HCT116 (cell line): Measurements from ENCODE around the gene SOX6. TPM values are rescaled to one million over a fixed set of nuclear protein-coding genes. Genes with fewer than 3 reads are reported as not detected.

ENCODE experiments used
- ATAC-seq: fragments of 200-7000 bp; cut with Tn5 transposase; 2 replicates; pipeline ENCODE4 v1.9.1; 2020; ENCODE audit warnings: mild to moderate bottlenecking, moderate library complexity
- BruUV-seq: library from RNA; stranded (reverse); fragments of 400-500 nt; replicated peaks from 2 replicates; lab custom pipeline; 2021; lab: Mats Ljungman, UMichigan
- CTCF ChIA-PET: fragments of 300-600 bp; sonication (Branson Sonifier 250); formaldehyde crosslinking; loops from one replicate; lab custom pipeline; 2021; ENCODE audit warnings: antibody characterized with exemption; lab: Charles Lee
- POLR2A ChIA-PET: fragments of 300-600, 350-600 bp; sonication (Branson Sonifier 250); formaldehyde crosslinking; loops from one replicate; lab custom pipeline; 2021; ENCODE audit warnings: antibody characterized with exemption; lab: Charles Lee
- RAD21 ChIA-PET, 2 experiments: fragments of 300-600 bp; sonication (Branson Sonifier 250); formaldehyde crosslinking; loops; one replicate each; lab custom pipeline; 2023; ENCODE audit warnings: low total read pairs in 2 of 2; ENCODE audit not compliant: uncharacterized antibody in 2 of 2, unreplicated experiment in 2 of 2, low non-redundant PET in 1 of 2; lab: Charles Lee
- DNase-seq: peaks from one replicate; pipeline ENCODE4 v3.0.0-alpha.2; 2010; ENCODE audit warnings: low read depth, low spot score
- H2AFZ ChIP-seq: fragments of 200-600 bp; shearing (Covaris generic), sonication (generic); 2 replicates; pipeline ENCODE4 v1.6.1; 2017; ENCODE audit warnings: low read depth, mixed run types, mixed read lengths, antibody characterized with exemption, low read length; ENCODE audit not compliant: poor library complexity, severe bottlenecking
- H3K27ac ChIP-seq: 2 replicates; pipeline ENCODE4 v1.5.1; 2012; ENCODE audit warnings: low read depth, low read length
- H3K27me3 ChIP-seq: fragments of 200-600 bp; sonication (generic); 2 replicates; pipeline ENCODE4 v1.6.1; 2016; ENCODE audit warnings: mixed run types, low read length, mixed read lengths; ENCODE audit not compliant: insufficient read depth
- H3K36me3 ChIP-seq, 2 experiments: fragments of 200-500 bp in 1 of 2; fragments of 200-600 bp in 1 of 2; sonication (Bioruptor generic) in 1 of 2; sonication (generic) in 1 of 2; 2 replicates each; pipeline versions ENCODE4 v1.5.1 to v1.6.1; 2014 to 2016; ENCODE audit warnings: low read length in 2 of 2, inconsistent platforms in 1 of 2, mixed read lengths in 1 of 2, mixed run types in 1 of 2; ENCODE audit not compliant: insufficient read depth in 2 of 2, control insufficient read depth in 1 of 2
- H3K4me1 ChIP-seq, 2 experiments: fragments of 200-600 bp in 1 of 2; sonication (generic) in 1 of 2; 2 replicates each; pipeline versions ENCODE4 v1.5.1 to v1.6.1; 2012 to 2017; ENCODE audit warnings: low read length in 2 of 2, inconsistent platforms in 1 of 2, mild to moderate bottlenecking in 1 of 2, mixed read lengths in 1 of 2, mixed run types in 1 of 2, moderate library complexity in 1 of 2; ENCODE audit not compliant: insufficient read depth in 2 of 2, control insufficient read depth in 1 of 2
- H3K4me2 ChIP-seq: fragments of 200-600 bp; sonication (generic); 2 replicates; pipeline ENCODE4 v1.6.1; 2017; ENCODE audit warnings: mixed run types, low read length, mixed read lengths
- H3K4me3 ChIP-seq, 2 experiments: fragments of 200-600 bp in 1 of 2; sonication (generic) in 1 of 2; replicated peaks in 1 of 2; 2 replicates each; pipeline ENCODE4 v1.5.1; 2011 to 2016; ENCODE audit warnings: low read length in 2 of 2, control low read depth in 1 of 2, low read depth in 1 of 2, mild to moderate bottlenecking in 1 of 2, mixed read lengths in 1 of 2, mixed run types in 1 of 2
- H3K79me2 ChIP-seq: fragments of 200-600 bp; sonication (generic); 2 replicates; pipeline ENCODE4 v1.6.1; 2017; ENCODE audit warnings: mild to moderate bottlenecking, mixed run types, low read length, moderate library complexity, mixed read lengths; ENCODE audit not compliant: insufficient read depth
- H3K9ac ChIP-seq: fragments of 200-600 bp; sonication (generic); 2 replicates; pipeline ENCODE4 v1.6.1; 2016; ENCODE audit warnings: low read length, mixed read lengths
- H3K9me2 ChIP-seq: fragments of 200-600 bp; sonication (generic), shearing (Covaris generic); 2 replicates; pipeline ENCODE4 v1.6.1; 2017; ENCODE audit warnings: mixed run types, mild to moderate bottlenecking, moderate library complexity; ENCODE audit not compliant: insufficient read depth
- H3K9me3 ChIP-seq, 2 experiments: fragments of 200-500 bp in 1 of 2; fragments of 200-600 bp in 1 of 2; sonication (Bioruptor generic) in 1 of 2; sonication (generic) in 1 of 2; 2 replicates each; pipeline ENCODE4 v1.6.1; 2014 to 2017; ENCODE audit warnings: low read length in 2 of 2, mixed read lengths in 2 of 2, inconsistent platforms in 1 of 2, low read depth in 1 of 2, mild to moderate bottlenecking in 1 of 2, mixed run types in 1 of 2, moderate library complexity in 1 of 2; ENCODE audit not compliant: control insufficient read depth in 1 of 2, insufficient read depth in 1 of 2
- H4K20me1 ChIP-seq: fragments of 200-600 bp; sonication (generic), shearing (Covaris generic); 2 replicates; pipeline ENCODE4 v1.6.1; 2017; ENCODE audit warnings: mixed run types, mild to moderate bottlenecking, moderate library complexity; ENCODE audit not compliant: insufficient read depth
- CEBPB ChIP-seq: IDR thresholded peaks from 2 replicates; pipeline ENCODE4 v1.6.1; 2012; ENCODE audit warnings: low read depth
- EGR1 ChIP-seq: IDR thresholded peaks from 2 replicates; pipeline ENCODE4 v1.6.1; 2012; ENCODE audit warnings: low read depth
- EZH2 ChIP-seq: fragments of 200-600 bp; sonication (generic); IDR thresholded peaks from 2 replicates; pipeline ENCODE4 v1.6.1; 2017; ENCODE audit warnings: antibody characterized with exemption, mixed run types
- FOSL1 ChIP-seq: IDR thresholded peaks from 2 replicates; pipeline ENCODE4 v1.6.1; 2012; ENCODE audit warnings: low read depth
- POLR2AphosphoS5 ChIP-seq: IDR thresholded peaks from 2 replicates; pipeline ENCODE4 v1.6.1; 2011; ENCODE audit warnings: mild to moderate bottlenecking, low read depth, low read length, moderate library complexity
- TCF7L2 ChIP-seq: IDR thresholded peaks from 2 replicates; pipeline ENCODE4 v1.7.0; 2011; ENCODE audit warnings: borderline replicate concordance, inconsistent platforms; ENCODE audit not compliant: insufficient read depth, insufficient read length; ENCODE audit errors: extremely low read depth
- ZBTB33 ChIP-seq: IDR thresholded peaks from 2 replicates; pipeline ENCODE4 v1.6.1; 2011; ENCODE audit warnings: mild to moderate bottlenecking, low read length, moderate library complexity; ENCODE audit not compliant: insufficient replicate concordance; ENCODE audit errors: extremely low read depth
- ZNF274 ChIP-seq: fragments of 200-500 bp; sonication (Bioruptor generic); IDR thresholded peaks from 2 replicates; pipeline ENCODE4 v1.6.1; 2014; ENCODE audit warnings: mild to moderate bottlenecking, low read depth, low read length, inconsistent platforms
- intact Hi-C: fragments of 100-400 bp; cut with micrococcal nuclease; formaldehyde crosslinking; loops from 2 replicates; pipeline ENCODE4 v1.10.0; 2022
- total RNA-seq: library from RNA; stranded (reverse); gene quantifications from one replicate; pipeline ENCODE4 v1.2.1, GENCODE V29; 2021; ENCODE audit not compliant: unreplicated experiment
- TF ChIP-seq, protein P1 (sequence below): IDR thresholded peaks from 2 replicates; pipeline ENCODE4 v1.6.1; 2012
- TF ChIP-seq, protein P2 (sequence below): IDR thresholded peaks from 2 replicates; pipeline ENCODE4 v1.6.1; 2012; ENCODE audit warnings: low read depth

Gene SOX6
- total RNA-seq, 1 experiment from 2014 or later: 0.81 TPM

DNA sequence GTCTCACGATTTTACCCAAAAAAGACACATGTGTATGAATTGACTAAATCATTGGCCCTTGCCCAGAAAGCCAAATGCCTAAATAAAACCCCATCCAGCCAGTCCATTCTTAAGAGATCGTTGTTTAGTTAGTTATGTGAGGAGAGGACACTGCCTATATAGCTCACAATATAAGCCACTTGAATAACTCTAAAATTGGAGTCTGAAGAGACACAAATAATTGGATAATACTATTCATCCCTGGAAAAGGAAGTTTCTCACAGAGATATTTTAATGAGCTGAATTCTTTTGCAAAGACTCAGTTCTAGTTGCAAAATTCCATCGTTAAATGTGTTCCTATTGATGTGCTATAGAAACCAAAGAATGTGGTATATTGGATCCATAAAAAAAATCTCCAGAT is 176.7 kb downstream of the SOX6 start (continued):
- TF ChIP-seq TCF7L2: no peak
- TF ChIP-seq FOSL1: no peak

GRCh38 chr11:16178273-16178672 is 178.1 kb downstream of the SOX6 start:
- ATAC-seq: no peak
- Histone ChIP-seq H3K4me3 (no peak overlapping the region), H3K4me2 (no peak overlapping the region), H3K27me3 (no peaks in the 10 kb centered on the region; the same call in 1 of the 2 replicates), H3K36me3 (no peaks in the 10 kb centered on the region), H3K9me2 (no peaks in the 10 kb centered on the region), H4K20me1 (no peaks in the 10 kb centered on the region; the same call in 1 of the 2 replicates), H3K9ac (no peak overlapping the region), H3K9me3 (no peaks in the 10 kb centered on the region), H3K79me2 (no peaks in the 10 kb centered on the region), H2AFZ (no peak overlapping the region), H3K4me1 (no peaks in the 10 kb centered on the region), H3K27ac (no peak overlapping the region)
- TF ChIP-seq TCF7L2: no peak
- no peak for TF ChIP-seq CEBPB
- TF ChIP-seq, protein P1, sequence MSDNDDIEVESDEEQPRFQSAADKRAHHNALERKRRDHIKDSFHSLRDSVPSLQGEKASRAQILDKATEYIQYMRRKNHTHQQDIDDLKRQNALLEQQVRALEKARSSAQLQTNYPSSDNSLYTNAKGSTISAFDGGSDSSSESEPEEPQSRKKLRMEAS: no peak
- no peak for TF ChIP-seq POLR2AphosphoS5
- TF ChIP-seq ZBTB33: no peak
- TF ChIP-seq ZNF274: no peak
- TF ChIP-seq, protein P2, sequence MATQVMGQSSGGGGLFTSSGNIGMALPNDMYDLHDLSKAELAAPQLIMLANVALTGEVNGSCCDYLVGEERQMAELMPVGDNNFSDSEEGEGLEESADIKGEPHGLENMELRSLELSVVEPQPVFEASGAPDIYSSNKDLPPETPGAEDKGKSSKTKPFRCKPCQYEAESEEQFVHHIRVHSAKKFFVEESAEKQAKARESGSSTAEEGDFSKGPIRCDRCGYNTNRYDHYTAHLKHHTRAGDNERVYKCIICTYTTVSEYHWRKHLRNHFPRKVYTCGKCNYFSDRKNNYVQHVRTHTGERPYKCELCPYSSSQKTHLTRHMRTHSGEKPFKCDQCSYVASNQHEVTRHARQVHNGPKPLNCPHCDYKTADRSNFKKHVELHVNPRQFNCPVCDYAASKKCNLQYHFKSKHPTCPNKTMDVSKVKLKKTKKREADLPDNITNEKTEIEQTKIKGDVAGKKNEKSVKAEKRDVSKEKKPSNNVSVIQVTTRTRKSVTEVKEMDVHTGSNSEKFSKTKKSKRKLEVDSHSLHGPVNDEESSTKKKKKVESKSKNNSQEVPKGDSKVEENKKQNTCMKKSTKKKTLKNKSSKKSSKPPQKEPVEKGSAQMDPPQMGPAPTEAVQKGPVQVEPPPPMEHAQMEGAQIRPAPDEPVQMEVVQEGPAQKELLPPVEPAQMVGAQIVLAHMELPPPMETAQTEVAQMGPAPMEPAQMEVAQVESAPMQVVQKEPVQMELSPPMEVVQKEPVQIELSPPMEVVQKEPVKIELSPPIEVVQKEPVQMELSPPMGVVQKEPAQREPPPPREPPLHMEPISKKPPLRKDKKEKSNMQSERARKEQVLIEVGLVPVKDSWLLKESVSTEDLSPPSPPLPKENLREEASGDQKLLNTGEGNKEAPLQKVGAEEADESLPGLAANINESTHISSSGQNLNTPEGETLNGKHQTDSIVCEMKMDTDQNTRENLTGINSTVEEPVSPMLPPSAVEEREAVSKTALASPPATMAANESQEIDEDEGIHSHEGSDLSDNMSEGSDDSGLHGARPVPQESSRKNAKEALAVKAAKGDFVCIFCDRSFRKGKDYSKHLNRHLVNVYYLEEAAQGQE: no peak
- no peak for TF ChIP-seq EGR1
- no peak for TF ChIP-seq EZH2
- BruUV-seq: no TSS peak
- DNase-seq: no peak
- ChIA-PET CTCF (no interaction called here), POLR2A (no interaction called here), RAD21 (interaction anchor here in 1 of 2 experiments (0.7 kb wide), 1 partner anchor 34 kb away, joined by 3 read pairs; no protein-coding TSS in a partner anchor)
- intact Hi-C loops: no loop called here
